ENCODE data around the gene MAGI1.

Gene MAGI1

GRCh38 chr3:66010739-66011655, 27.7 kb downstream of the MAGI1 start:
- DNase-seq: no peak

- no peak for DNase-seq
Observed at GRCh38 chr3:66010348-66010738, 28.4 kb downstream of the MAGI1 start.

- DNase-seq: no peak
Observed at GRCh38 chr3:66004244-66004643, 34.5 kb downstream of the MAGI1 start.

GRCh38 chr3:66001626-66002025, 37.1 kb downstream of the MAGI1 start:
- DNase-seq: no peak

GRCh38 chr3:66000506-66000905, 38.2 kb downstream of the MAGI1 start:
- no peak for DNase-seq

GRCh38 chr3:65999606-66000005, 39.1 kb downstream of the MAGI1 start:
- DNase-seq: no peak

GRCh38 chr3:65996589-65996988, 42.1 kb downstream of the MAGI1 start:
- no peak for DNase-seq

- DNase-seq: no peak
Observed at GRCh38 chr3:65995515-65995914, 43.2 kb downstream of the MAGI1 start.

GRCh38 chr3:65995030-65995429, 43.7 kb downstream of the MAGI1 start:
- no peak for DNase-seq

GRCh38 chr3:65993134-65993900, 45.4 kb downstream of the MAGI1 start:
- no peak for DNase-seq

GRCh38 chr3:65992106-65992505, 46.6 kb downstream of the MAGI1 start:
- DNase-seq: no peak

- no peak for DNase-seq
Observed at GRCh38 chr3:65988411-65989180, 50.1 kb downstream of the MAGI1 start.

- DNase-seq: no peak
Observed at GRCh38 chr3:65986285-65986684, 52.4 kb downstream of the MAGI1 start.

GRCh38 chr3:65984975-65985374, 53.7 kb downstream of the MAGI1 start:
- no peak for DNase-seq

GRCh38 chr3:65983100-65983499, 55.6 kb downstream of the MAGI1 start:
- no peak for DNase-seq

- no peak for DNase-seq
Observed at GRCh38 chr3:65979731-65980130, 59.0 kb downstream of the MAGI1 start.

- no peak for DNase-seq
Observed at GRCh38 chr3:65979162-65979561, 59.6 kb downstream of the MAGI1 start.

GRCh38 chr3:65978116-65978515, 60.6 kb downstream of the MAGI1 start:
- no peak for DNase-seq

GRCh38 chr3:65975032-65975431, 63.7 kb downstream of the MAGI1 start:
- no peak for DNase-seq

- no peak for DNase-seq
Observed at GRCh38 chr3:65974509-65974908, 64.2 kb downstream of the MAGI1 start.

GRCh38 chr3:65972765-65973164, 66.0 kb downstream of the MAGI1 start:
- DNase-seq: no peak

GRCh38 chr3:65971293-65972252, 67.1 kb downstream of the MAGI1 start:
- DNase-seq: no peak
